OCI-M2 (cell line): ENCODE results near the gene TGFB1I1.
"Not testable (repeated sequence)": the region's sequence is repeated elsewhere in the genome, so short reads cannot be mapped to it uniquely, and the experiment has no call there.

Experiments used
- DNase-seq: peaks from one replicate; lab custom pipeline; 2025; ENCODE audit not compliant: unreplicated experiment; lab: John Stamatoyannopoulos, UW

Gene TGFB1I1

GRCh38 chr16:31467858-31468257 lies 4.1 kb upstream of the TGFB1I1 start:
- DNase-seq, result no peak

GRCh38 chr16:31470615-31471014 lies 1.3 kb upstream of the TGFB1I1 start:
- no peak for DNase-seq

DNA sequence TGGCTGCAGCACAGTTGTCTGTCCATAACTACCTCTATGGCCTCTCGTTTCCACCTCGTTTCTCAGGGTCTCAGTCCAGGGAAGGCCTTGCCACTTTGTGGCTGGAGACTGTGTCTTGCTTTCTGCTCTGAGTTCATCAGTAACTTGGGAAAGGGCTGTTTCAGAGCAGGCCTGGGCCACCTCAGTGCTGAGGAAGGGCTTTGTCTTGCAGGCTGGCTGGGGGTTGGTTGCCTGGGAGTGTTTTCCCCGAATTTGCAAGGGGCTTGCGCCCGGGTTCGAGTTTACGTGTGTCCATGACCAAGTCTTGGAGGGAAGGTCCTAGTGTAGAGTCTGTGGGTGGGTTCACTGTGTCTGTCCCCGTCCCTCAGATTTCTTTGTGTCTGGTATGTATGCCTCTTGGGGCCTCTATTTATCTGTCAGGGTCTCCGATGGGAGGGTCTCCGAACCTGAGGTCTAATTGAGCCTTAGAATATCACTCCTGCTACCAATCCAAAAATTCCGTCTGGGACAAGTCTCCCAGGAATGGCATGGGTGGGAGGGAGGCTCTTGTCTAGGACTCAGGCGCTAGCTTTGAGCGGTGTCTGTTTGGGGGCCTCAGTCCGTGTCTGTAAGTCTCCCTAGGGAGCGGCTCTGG lies 594 bp upstream of the TGFB1I1 start:
- no peak for DNase-seq

GRCh38 chr16:31472709-31473203 lies 804 bp downstream of the TGFB1I1 start:
- DNase-seq, result no peak

GRCh38 chr16:31473264-31473984 lies 1.5 kb downstream of the TGFB1I1 start:
- DNase-seq, result no peak

DNA sequence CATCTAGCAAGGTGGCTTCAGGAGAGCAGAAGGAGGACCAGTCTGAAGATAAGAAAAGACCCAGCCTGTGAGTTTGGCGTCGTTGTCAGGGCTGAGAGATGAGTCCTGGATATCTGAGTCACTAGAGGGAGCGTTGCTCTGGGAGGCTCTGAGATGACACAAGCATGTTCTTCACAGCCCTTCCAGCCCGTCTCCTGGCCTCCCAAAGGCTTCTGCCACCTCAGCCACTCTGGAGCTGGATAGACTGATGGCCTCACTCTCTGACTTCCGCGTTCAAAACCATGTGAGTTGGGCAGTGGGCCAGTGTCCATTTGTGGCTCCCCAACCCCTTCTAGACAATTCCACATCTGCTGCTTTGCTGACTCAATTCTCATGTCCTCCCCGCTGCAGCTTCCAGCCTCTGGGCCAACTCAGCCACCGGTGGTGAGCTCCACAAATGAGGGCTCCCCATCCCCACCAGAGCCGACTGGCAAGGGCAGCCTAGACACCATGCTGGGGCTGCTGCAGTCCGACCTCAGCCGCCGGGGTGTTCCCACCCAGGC lies 2.3 kb downstream of the TGFB1I1 start:
- no peak for DNase-seq

- DNase-seq, result no peak
Observed at GRCh38 chr16:31474773-31475738, 3.1 kb downstream of the TGFB1I1 start.

GRCh38 chr16:31475946-31476302 lies 4.0 kb downstream of the TGFB1I1 start:
- DNase-seq, result no peak

GRCh38 chr16:31476303-31477219 lies 4.6 kb downstream of the TGFB1I1 start:
- DNase-seq, result no peak

- DNase-seq, result no peak
Observed at GRCh38 chr16:31477220-31478216, 5.6 kb downstream of the TGFB1I1 start.

GRCh38 chr16:31478956-31479355 lies 7.0 kb downstream of the TGFB1I1 start:
- DNase-seq, result no peak

DNA sequence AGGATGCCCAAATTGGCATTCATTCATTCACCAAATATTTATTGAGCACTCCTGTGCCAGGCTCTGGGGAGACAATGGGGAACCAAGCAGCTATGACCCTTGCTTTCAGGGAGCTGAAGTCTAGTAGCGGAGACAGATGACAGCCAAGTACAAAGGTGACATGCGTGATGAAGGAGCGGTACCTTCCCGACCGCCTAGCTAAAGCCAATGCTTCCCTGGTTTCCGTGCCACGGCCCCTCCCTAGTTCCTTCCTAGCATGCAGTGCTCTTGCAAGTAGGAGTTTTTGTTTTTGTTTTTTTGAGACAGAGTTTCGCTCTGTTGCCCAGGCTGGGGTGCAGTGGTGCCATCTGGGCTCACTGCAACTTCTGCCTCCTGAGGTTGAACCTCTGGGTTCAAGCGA lies 7.8 kb downstream of the TGFB1I1 start:
- DNase-seq, result no peak

DNA sequence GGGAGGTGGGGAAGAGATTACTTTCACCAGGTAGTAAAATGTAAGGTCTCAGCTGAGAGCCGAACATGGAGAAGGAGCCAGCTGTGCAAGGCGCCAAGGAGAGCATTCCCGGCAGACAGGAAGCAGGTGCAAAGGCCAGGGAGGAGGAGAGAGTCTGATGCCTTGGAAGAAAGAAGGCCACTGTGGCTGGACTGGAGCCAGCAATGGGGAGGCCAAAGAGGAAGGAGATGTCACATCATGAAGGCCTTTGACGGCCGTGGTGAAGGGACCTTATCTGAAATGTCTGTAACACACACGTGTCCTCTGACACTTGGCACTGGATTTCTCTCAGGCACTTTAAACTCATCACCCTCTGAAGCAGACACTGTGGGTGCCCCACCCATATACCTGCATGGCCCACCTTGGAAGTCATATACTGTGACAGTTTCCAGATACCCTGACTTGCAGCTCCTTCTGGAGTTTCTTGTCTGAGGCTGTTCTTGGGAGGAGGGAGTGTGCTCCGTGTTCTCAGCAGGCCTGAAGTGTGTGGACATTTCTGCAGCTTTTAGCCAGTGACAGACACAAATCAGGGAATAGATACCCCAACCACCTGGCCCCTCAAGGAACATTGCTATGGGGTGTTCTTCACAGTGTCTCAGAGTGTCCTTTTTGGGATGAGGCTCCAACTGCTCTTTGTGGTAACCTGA lies 9.0 kb downstream of the TGFB1I1 start:
- no peak for DNase-seq

- no peak for DNase-seq
Observed at GRCh38 chr16:31483081-31483480, 11.1 kb downstream of the TGFB1I1 start, which contains the start of gene SLC5A2. Gene SLC5A2, plus strand, starts transcription at chr16:31483123. Its CDS starts 14 bp downstream, at chr16:31483137.

- not testable (repeated sequence) for DNase-seq
Observed at GRCh38 chr16:31484048-31484447, 12.1 kb downstream of the TGFB1I1 start.

GRCh38 chr16:31484491-31485171 lies 12.7 kb downstream of the TGFB1I1 start:
- no peak for DNase-seq

DNA sequence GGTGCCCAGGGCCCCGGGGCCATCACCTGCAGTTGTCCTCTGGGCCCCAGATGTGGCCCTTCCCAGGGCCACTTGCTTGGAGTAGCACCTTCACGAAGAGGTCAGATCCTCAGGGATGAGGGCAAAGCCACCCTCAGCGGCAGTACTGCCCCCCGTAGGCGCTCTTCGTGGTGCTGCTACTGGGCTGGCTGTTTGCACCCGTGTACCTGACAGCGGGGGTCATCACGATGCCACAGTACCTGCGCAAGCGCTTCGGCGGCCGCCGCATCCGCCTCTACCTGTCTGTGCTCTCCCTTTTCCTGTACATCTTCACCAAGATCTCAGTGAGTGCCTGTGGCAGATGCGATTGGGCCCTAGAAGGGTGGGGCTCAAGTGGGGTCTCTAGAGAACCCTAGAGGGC lies 13.6 kb downstream of the TGFB1I1 start:
- no peak for DNase-seq

DNA sequence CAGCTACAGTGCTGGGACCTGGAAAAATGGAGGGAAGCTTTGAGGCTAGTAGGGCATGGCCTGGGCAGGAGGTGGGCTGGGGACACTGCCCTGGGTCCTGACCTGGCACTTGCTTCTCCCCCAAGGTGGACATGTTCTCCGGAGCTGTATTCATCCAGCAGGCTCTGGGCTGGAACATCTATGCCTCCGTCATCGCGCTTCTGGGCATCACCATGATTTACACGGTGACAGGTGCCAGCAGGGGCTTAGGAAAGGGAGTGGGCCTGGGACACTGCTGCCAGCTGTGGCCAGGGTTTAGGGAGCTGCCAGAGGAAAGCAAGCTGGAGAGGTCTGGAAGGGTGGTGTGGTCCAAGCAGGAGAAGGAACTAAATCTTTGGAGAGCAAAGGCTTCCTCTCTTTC lies 14.1 kb downstream of the TGFB1I1 start:
- no peak for DNase-seq
